ENCODE data around the gene ZIC1.

DNA sequence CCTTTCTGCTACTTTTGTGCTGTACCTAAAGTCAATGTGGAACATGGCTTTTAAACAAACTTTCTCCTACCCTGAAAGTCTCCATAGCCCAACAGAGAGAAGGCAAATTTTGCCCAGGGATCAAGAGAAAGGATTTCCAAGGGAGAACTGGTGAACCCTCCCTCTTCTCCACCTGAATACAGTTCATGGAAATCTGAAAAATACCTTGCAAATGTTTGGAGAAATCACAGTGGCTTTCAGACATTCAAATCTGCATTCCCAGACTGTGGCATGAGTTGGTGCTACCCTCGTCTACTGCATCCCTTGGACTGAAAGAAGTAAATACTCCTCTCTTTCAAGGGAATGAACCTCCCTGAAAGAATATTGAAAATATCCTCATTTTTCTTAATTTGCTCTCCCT is 41.5 kb upstream of the ZIC1 start:
- TF ChIP-seq, protein P1, sequence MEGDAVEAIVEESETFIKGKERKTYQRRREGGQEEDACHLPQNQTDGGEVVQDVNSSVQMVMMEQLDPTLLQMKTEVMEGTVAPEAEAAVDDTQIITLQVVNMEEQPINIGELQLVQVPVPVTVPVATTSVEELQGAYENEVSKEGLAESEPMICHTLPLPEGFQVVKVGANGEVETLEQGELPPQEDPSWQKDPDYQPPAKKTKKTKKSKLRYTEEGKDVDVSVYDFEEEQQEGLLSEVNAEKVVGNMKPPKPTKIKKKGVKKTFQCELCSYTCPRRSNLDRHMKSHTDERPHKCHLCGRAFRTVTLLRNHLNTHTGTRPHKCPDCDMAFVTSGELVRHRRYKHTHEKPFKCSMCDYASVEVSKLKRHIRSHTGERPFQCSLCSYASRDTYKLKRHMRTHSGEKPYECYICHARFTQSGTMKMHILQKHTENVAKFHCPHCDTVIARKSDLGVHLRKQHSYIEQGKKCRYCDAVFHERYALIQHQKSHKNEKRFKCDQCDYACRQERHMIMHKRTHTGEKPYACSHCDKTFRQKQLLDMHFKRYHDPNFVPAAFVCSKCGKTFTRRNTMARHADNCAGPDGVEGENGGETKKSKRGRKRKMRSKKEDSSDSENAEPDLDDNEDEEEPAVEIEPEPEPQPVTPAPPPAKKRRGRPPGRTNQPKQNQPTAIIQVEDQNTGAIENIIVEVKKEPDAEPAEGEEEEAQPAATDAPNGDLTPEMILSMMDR (IDR thresholded peaks at IDR 0.05; ENCODE audit: low read depth, low read length), result no peak
- TF ChIP-seq EZH2phosphoT487 (IDR thresholded peaks at IDR 0.05; ENCODE audit: low read depth), result no peak

All from OCI-LY3 (cell line).